Stimulated activated CD8-positive, alpha-beta memory T cell treated with anti-CD3 and anti-CD28 coated beads, Interleukin-15, amount 100 ng/mL, for 48 hours (primary cell): Measurements from ENCODE around the gene FHDC1.
"Not testable (repeated sequence)": the region's sequence is repeated elsewhere in the genome, so short reads cannot be mapped to it uniquely, and the experiment has no call there.

Experiments
- DNase-seq, 2 donors: peaks; one replicate each; pipeline ENCODE4 v3.0.0-alpha.2; 2020; ENCODE audit warnings: low read depth in 2 of 2

FHDC1 gene, protein sequence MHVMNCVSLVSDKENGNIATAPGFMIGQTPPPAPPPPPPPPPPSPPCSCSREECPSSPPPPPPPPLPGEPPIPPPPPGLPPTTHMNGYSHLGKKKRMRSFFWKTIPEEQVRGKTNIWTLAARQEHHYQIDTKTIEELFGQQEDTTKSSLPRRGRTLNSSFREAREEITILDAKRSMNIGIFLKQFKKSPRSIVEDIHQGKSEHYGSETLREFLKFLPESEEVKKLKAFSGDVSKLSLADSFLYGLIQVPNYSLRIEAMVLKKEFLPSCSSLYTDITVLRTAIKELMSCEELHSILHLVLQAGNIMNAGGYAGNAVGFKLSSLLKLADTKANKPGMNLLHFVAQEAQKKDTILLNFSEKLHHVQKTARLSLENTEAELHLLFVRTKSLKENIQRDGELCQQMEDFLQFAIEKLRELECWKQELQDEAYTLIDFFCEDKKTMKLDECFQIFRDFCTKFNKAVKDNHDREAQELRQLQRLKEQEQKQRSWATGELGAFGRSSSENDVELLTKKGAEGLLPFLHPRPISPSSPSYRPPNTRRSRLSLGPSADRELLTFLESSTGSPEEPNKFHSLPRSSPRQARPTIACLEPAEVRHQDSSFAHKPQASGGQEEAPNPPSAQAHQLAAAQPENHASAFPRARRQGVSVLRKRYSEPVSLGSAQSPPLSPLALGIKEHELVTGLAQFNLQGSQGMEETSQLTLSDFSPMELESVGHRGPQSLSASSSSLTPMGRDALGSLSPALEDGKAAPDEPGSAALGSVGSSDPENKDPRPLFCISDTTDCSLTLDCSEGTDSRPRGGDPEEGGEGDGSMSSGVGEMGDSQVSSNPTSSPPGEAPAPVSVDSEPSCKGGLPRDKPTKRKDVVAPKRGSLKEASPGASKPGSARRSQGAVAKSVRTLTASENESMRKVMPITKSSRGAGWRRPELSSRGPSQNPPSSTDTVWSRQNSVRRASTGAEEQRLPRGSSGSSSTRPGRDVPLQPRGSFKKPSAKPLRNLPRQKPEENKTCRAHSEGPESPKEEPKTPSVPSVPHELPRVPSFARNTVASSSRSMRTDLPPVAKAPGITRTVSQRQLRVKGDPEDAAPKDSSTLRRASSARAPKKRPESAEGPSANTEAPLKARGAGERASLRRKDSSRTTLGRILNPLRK

DNA sequence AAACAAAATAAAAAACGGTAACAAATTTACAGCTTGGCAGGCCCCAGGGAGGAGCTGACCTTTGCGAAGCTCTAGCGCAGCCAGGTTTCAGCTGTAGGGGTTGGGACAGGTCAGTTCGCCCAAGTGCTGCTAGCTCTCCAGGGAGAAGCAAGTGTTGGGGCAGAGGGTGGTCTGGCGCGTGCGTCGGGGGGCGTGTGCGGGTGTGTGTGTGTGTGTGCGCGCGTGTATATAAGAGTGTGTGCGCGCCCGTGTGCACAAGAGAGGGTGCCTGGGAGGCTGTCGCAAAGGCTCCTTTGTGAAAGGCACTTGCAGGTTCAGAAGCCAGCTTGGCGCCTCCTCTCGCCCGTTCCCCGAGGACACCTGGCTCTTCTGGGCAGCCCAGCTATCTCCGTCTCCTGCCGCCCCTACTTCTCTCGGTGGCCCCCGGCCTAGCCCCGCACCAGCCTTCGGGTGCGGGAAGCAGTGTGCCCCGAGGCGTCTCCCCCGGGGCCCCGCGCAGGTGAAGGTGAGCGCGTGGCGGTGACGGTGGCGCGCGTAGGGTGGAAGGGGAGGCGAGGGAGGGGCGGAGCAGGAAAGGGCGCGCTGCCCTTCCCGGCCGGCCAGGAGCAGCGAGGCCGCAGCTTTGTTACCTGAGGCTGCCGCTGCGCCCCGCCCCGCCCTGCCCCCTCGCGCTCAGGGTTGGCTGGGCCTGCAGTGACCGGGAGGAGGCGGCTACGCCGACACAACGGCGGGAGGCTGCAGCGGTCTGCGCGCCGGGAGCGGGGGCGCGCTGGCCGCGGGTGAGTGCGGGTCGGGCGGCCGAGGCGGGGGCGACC lies at the start of gene FHDC1:
FHDC1 (plus strand) TSS at position 693 of the 815 bp plus-strand sequence. CDS start 6,735 bp downstream, outside the sequence.
- no peak for DNase-seq

DNA sequence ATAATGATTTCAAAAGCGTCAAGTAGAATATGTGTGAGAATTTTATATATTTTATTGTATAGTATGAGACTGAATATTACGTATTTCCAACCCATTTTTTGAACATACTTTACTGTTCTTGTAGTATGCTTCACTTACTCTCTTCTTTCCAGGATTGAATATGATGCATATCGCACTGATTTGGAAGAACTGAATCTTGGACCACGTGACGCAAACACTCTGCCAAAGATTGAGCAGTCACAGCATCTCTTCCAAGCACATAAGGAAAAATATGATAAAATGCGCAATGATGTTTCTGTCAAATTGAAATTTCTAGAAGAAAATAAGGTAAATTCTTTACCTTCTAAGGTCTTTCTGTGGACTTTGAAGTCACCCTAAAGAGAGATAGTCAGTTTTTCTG lies 48.1 kb upstream of the FHDC1 start:
- DNase-seq = no peak

DNA sequence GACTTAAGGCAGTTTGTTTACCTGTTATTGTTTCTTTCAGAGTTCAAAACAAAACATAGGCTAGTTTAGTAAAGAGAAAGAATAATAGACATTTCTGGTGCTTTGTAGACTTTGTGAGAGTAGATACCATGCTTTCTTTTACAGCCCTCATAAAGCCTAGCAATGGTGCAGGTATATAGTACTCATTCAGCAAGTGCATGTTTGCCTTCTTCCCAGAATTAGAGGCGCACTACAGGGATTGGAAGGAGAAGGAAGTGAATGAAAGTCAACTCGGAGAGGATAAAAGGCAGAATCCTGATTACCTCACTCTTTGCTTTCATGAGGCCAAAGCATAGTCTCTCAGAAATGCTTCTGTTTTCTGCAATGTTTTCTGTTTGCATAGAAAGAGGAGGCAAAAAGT lies 43.1 kb upstream of the FHDC1 start:
- no peak for DNase-seq

DNA sequence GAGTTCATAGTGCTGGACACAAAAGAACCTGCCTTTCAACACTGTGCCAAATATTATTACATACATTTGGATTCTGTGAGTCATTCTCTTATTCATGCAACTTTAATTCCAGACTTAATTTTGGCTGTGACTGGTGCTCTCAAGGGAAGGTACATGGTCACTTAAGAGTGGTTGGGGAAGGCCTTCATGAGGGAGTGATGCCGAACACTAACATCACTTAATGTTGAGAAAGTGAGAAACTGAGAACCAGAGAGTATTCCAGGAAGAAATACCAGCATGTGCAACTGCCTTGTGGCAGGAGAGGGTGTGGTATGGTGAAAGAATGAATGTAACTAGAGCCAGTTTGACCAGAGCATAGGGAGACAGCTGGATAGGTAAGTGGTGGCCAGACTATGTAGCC lies 41.5 kb upstream of the FHDC1 start:
- no peak for DNase-seq

DNA sequence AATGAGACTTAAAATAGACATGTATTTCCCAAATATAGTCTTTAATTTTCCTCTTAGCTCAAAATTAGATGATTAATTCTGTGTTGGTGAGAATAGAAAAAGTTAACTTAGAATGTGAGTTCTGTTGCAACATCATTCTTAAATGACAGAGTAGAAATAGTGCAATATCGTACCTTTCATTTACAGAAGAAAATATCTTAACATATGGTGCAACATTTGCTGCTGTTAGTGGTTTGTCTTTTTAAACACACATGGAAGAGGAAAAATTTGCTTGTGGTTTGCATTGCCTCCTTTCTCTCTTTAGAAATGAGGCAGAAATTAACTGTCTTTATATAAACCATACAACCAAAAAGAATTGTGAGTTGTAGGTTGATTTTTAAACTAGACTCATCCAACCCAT lies 39.3 kb upstream of the FHDC1 start:
- DNase-seq = no peak

DNA sequence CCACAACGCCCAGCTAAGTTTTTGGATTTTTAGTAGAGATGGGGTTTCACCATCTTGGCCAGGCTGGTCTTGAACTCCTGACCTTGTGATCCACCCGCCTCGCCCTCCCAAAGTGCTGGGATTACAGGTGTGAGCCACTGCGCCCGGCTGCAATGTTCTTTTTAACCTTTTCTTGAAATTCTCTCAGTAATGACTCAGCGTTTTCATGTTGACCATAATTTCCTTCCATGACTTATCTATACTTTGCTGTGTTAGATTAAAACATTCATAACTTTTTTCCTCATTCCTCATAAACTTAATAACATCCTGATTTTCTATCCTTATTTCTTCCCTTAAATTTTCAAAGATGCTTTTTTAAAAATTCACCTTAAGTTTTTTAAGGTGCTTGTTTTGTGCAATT lies 38.0 kb upstream of the FHDC1 start:
- not testable (repeated sequence) for DNase-seq

DNA sequence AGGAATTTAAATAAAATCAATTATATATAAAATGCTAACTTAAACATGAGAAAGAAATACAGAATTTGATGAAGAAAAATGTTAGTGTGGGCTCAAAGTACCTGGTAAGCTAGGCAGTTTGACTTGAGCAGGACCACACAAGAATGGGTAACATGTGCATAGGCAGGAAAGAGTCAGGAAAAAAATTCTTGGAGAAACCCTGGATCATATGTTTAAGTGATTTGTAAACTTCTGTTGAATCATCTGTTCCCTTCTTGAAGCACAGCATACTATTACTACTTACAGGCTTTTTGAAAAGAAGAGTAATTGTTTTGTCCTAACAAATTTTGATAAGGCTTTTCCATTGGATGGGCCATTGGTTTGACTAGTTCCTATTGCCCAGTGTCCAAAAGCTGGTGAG lies 37.5 kb upstream of the FHDC1 start:
- DNase-seq = no peak

DNA sequence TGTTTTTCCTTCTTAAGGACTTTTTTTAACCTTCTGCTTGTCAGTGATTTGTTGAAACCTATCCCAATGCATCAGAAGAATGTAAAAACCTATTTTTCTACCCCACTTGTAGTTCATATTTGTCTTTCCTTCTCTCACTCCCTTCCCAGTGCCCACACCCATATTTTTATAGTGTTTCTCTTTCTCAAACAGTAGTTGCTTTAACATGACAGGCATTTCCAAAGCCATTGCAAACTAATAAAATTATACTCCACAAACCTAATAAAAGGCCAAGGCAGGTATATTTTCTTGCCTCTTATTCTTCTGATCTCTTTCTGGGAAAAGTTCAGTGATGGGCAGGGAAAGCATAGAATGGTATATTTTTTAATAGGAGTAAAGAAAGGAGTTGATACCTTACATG lies 35.7 kb upstream of the FHDC1 start:
- no peak for DNase-seq

DNA sequence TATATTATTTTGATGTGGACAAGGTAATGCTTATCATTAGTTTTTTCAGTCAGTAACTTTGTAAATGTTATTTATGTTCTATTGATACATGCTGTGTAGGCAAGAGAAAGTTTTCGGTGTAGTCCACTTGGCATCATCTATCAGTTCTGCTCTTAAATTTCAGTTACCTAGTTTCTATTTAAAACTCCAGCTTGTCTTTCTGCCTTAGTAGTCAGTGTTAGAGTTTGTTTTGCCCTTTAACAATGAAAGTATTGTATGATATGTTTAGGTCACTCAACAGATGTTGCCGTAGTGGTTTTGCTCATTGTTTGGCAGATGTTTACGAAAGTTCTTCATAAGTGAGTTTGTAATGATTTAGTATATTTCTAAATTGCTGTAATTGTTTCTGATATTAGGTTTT lies 34.9 kb upstream of the FHDC1 start:
- no peak for DNase-seq

DNA sequence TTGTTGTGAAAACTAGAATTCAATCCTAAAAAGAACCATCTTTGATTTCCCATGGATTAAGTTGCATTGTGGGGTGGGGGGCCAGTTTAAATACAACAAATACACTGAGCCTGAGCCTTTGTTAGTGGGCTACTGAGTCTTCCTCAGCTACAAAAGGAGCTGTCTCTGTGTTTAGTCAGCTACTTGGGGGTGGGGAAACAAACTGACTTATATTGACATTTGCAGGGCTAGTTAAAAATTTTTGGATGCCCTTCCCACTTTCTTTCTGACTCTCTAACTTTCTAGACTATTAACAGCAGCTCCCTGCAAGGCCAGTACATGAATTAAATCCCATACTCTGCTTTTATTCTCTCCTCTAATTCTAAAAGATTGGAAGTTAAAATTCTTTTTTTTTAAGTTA lies 32.5 kb upstream of the FHDC1 start:
- DNase-seq = no peak

DNA sequence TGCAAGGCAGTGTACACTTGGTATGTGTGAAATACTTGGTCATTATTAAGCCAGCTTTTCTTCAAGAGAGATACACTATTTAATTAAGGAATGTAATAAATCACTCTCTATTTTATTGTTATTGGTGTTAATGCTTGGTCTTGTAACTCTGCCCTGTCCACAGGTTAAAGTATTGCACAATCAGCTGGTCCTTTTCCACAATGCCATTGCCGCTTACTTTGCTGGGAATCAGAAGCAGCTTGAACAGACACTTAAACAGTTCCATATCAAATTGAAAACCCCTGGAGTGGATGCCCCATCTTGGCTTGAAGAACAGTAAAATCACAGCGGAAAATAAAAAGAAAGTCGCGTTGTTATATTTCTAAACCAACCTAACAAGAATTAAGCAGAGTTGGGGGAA lies 26.2 kb upstream of the FHDC1 start:
- DNase-seq = no peak

DNA sequence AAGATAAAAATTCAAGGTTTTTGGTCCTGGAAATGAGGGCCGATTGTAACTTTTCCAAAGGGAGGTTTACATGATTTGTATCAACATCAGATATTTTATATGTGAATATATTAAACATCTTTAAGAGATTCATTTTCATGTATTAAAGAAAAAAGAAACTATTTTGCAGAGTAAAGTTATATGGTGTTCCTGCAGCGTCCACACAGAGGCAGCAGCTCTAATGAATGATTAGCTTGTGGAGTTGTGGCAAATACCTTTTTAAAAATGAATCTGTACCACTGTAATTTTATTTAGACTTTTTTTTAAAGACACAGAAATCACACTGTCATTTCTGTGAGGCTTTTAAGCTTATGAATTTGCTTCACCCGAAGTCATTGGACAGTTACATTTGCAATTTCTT lies 25.6 kb upstream of the FHDC1 start:
- DNase-seq = no peak

DNA sequence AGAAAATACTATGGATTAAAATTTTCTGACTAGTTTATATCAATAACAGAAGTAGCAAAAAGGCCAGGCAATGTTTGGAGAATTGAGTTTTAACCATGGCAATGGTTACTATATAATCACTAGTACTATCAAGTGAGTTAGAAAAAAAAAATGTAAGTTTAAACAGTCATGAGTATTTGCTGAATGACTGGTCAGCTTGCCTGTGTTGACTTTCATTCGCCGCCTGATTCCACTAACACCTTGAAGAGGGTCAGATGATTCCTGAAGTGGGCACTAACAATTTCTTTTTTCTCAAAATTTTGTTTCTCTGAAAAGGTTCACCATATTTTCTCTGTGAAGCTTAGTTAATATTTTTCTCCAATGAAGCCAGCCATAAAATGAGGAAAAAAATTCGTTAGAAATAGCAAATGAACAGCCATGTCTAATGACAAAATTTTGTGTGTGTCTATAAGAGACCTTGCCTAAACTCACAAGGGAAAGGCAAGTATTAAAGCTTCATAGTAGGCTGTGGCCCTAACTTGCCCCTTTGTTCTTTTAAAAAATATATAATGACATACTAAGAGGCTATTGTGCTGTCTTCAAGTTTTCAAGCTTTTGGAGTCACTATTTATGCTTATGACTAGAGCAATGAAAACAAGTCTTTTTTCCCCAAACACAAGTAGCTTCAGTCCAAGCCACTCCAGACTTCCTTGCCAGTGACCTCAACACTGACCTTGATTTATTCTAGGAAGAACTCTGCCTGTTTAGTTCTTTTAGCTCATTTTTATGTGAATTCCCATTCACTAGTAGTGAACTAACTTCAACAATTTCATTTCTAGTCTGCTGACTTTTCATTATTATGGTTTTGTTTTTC lies 18.4 kb upstream of the FHDC1 start:
- DNase-seq = no peak

DNA sequence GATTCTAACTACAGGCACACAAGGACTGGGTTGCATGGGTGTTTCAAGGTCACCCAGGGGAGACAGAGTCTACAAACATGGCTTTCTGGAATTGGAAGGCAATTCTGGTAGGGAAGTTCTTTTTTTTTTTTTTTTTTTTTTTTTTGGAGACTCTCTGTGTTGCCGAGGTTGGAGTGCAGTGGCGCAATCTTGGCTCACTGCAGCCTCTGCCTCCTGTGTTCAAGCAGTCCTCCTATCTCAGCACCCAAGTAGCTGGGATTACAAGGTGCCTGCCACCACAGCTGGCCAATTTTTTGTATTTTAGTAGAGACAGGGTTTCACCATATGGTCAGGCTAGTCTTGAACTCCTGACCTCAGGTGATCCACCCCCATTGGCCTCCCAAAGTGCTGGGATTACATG lies 16.3 kb upstream of the FHDC1 start:
- no peak for DNase-seq

DNA sequence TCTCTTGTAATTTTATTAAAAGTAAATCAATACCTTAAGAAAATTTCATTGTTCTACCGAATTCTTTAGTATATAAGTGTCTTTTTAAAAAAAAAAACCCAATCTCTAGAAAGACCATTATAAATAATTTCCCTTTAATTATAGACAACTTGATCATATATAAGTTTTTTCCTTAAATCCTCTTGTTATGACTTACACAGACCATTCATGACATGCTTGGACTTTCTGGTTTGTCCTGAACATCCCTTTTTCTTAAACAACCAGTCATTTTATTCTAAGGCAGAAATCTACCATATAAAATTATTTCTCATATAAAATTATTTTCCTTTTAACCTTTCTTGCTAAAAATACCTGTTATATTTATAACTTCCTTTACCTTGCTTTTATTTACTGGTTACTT lies 15.4 kb upstream of the FHDC1 start:
- no peak for DNase-seq

DNA sequence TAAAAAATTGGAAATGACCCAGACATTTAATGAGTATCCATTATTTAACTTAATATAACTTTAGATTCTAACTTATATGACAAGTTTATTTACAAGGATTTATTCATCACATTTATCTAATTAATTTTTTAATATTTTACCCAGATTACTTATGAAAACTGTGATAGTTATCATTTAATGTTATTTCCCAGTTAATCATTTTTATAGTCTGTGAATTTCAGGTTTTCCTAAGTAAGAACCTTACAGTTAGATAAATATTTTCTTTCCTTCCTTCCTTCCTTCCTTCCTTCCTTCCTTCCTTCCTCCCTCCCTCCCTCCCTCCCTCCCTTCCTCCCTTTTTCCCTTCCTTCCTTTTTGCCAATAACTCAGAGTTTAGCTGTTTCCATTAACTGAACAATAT lies 14.8 kb upstream of the FHDC1 start:
- DNase-seq = no peak

DNA sequence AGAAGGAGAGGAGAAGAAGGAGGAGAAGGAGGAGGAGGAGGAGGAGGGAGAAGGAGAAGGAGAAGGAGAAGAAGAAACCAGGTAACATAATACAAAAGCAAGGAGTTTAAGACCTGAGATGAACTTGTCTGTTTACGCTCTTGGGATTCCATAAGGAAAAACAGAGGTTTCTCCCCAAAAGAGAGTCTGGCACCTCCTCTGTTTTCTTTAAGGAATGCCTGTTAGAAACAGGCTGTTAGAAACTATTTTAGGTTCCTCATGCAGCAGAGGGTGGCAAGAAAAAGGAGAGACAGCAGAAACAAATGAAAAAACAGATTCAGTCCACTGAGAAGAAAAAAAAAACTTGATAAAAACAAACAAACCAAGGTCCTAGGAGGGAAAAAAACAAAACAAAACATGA lies 10.3 kb upstream of the FHDC1 start:
- no peak for DNase-seq

DNA sequence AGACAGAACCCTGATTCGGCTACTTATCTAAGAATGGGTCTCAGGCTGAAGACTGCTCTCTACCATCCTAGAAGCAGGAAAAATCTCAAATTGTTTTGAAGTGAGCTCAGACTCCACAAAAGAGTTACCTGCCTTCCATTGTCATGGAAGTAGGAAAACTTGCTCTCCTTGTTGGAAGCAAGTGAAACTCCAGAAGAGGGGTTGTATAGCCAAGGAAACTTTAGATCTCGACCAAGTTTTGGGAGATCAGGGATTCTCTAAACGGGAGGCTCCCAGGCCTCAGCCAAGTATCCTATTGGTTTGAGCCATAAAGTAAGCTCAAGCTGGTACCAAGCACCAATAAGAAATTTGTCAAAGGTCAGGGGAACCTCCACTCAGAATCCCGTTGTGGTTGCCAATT lies 9.2 kb upstream of the FHDC1 start:
- DNase-seq = no peak

DNA sequence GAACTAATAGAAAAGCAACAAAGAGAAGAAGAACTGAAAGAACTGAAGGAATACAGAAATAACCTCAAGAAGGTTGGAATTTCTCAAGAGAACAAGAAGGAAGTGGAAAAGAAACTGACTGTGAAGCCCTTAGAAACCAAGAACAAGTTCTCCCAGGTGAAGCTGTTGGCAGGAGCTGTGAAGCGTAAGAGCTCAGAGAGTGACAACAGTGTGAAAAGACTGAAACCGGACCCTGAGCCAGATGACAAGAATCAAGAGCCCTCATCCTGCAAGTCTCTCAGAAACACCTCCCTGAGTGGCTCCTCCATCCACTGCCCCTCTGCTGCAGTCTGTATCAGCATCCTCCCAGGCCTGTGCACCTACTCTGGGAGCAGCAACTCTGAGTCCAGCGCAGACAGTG lies 8.4 kb upstream of the FHDC1 start:
- no peak for DNase-seq

DNA sequence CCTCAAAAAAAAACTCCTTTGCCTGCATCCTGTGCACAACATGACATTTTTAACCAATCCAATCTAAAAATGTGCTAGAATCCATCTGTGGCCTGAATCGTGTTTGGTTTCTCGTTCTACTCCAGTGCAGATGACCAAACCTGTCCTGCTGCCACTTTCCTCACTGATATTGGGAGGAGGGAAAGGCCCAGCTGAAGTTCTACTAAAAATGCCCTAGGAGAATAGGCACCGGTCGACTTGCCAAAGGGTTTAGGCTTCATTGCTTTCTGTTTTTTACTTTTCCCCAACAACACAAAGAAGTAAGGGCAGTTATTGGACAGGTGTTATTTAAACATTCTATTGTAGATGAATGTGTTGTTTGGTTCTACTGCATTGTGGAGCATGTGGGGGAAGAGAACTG lies 7.8 kb upstream of the FHDC1 start:
- DNase-seq = no peak

DNA sequence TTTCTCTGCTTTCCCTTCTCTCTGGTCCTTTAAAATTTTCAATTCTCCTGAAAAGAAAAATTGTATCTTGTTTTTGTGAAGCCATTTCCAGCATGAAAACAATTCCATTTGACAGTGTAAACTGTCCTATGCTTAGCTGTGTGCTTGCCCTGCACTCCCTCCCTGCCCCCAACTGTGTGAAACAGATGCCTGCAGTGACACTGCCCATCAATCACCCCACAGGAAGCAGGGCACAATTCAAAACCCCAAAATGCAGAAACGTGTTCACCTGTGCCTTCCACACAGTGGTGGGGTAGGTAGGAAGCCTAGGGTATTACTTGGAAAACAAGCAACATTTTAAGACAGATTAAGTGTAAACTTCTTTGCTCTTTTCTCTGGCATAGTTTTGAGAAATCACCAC lies 6.2 kb upstream of the FHDC1 start:
- no peak for DNase-seq
